Cardiac muscle cell (in vitro differentiated cells and primary cell): ENCODE measurements around the gene DDA1. TPM values are rescaled to one million over a fixed set of nuclear protein-coding genes. Genes with fewer than 3 reads are reported as not detected.
A peak's percentile ranks its signal among the peaks of the same experiment; 100 is the strongest.
"Not testable (repeated sequence)": the region's sequence is repeated elsewhere in the genome, so short reads cannot be mapped to it uniquely, and the experiment has no call there.

Source experiments
- DNase-seq, 2 donors: peaks; one replicate each; pipeline versions ENCODE4 v3.0.0 to v3.0.0-alpha.2; 2010 to 2017; ENCODE audit warnings: low read depth in 1 of 2, low spot score in 1 of 2
- H3K27ac ChIP-seq: fragments of 200-600 bp; sonication (generic); 2 replicates; pipeline ENCODE4 v1.5.1; 2016
- H3K27me3 ChIP-seq: fragments of 200-600 bp; sonication (generic); 2 replicates; pipeline ENCODE4 v1.6.0; 2016; ENCODE audit warnings: control low read depth
- H3K36me3 ChIP-seq: fragments of 200-600 bp; sonication (generic); 2 replicates; pipeline ENCODE4 v1.5.1; 2016; ENCODE audit warnings: control low read depth
- H3K4me1 ChIP-seq: fragments of 200-600 bp; sonication (generic); 2 replicates; pipeline ENCODE4 v1.8.1; 2017; ENCODE audit warnings: low read depth, mild to moderate bottlenecking, mixed run types
- H3K4me3 ChIP-seq: fragments of 200-600 bp; sonication (generic); 2 replicates; pipeline ENCODE4 v1.5.1; 2016; ENCODE audit warnings: mild to moderate bottlenecking
- H3K9me3 ChIP-seq: fragments of 200-600 bp; sonication (generic); 2 replicates; pipeline ENCODE4 v1.5.1; 2017; ENCODE audit warnings: low read depth, mild to moderate bottlenecking, control low read depth
- polyA plus RNA-seq: library from polyadenylated mRNA; unstranded; fragments of >200 nt; fragmentation: Nextera tagmentation; extraction: Ambion mirVana; gene quantifications from 2 replicates; pipeline ENCODE4 v1.2.1, GENCODE V29; 2016
- total RNA-seq: library from RNA; depleted of rRNA; stranded (reverse); fragments of >200 nt; gene quantifications from 2 replicates; pipeline ENCODE4 v1.2.3, GENCODE V29; 2016
- TF ChIP-seq, protein P1 (sequence below): IDR thresholded peaks from 2 replicates; pipeline ENCODE4 v1.5.1; 2012; ENCODE audit warnings: low read depth, mild to moderate bottlenecking, low read length

DDA1 gene
- total and polyA plus RNA-seq, 2 experiments from 2014 or later = 45.4 to 53.3 TPM

GRCh38 chr19:17293605-17294004 lies 15.8 kb upstream of the DDA1 start:
- H3K4me3 ChIP-seq = no peak overlapping the region
- no peaks in the 10 kb centered on the region for H3K36me3 ChIP-seq
- no peak for DNase-seq
- H3K27me3 ChIP-seq = no peaks in the 10 kb centered on the region
- H3K4me1 ChIP-seq = no peaks in the 10 kb centered on the region
- TF ChIP-seq, protein P1, sequence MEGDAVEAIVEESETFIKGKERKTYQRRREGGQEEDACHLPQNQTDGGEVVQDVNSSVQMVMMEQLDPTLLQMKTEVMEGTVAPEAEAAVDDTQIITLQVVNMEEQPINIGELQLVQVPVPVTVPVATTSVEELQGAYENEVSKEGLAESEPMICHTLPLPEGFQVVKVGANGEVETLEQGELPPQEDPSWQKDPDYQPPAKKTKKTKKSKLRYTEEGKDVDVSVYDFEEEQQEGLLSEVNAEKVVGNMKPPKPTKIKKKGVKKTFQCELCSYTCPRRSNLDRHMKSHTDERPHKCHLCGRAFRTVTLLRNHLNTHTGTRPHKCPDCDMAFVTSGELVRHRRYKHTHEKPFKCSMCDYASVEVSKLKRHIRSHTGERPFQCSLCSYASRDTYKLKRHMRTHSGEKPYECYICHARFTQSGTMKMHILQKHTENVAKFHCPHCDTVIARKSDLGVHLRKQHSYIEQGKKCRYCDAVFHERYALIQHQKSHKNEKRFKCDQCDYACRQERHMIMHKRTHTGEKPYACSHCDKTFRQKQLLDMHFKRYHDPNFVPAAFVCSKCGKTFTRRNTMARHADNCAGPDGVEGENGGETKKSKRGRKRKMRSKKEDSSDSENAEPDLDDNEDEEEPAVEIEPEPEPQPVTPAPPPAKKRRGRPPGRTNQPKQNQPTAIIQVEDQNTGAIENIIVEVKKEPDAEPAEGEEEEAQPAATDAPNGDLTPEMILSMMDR = no peak
- no peaks in the 10 kb centered on the region for H3K9me3 ChIP-seq
- no peak overlapping the region for H3K27ac ChIP-seq

- no peaks in the 10 kb centered on the region for H3K9me3 ChIP-seq
- no peak overlapping the region for H3K27ac ChIP-seq
- no peak overlapping the region for H3K4me3 ChIP-seq
- H3K4me1 ChIP-seq = no peaks in the 10 kb centered on the region
- H3K36me3 ChIP-seq = no peaks in the 10 kb centered on the region
- no peaks in the 10 kb centered on the region for H3K27me3 ChIP-seq
- TF ChIP-seq, protein P1 = no peak
- DNase-seq = peak in 1 of 2 donors; percentile 22
Observed at GRCh38 chr19:17294051-17294891, 15.1 kb upstream of the DDA1 start.

DNA sequence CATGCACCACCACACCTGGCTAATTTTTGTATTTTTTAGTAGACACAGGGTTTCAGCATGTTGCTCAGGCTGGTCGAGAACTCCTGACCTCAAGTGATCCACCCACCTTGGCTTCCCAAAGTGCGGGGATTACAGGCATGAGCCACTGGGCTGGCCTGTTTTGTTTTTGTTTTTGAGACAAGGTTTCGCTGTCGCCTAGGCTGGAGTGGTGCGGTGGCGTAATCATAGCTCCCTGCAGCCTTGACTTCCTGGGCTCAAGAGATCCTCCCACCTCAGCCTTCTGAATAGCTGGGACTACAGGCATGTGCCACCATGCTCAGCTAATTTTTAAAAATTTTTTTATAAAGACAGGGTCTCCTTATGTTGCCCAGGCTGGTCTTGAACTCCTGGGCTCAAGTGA lies 13.8 kb upstream of the DDA1 start:
- not testable (repeated sequence) for H3K36me3 ChIP-seq, H3K9me3 ChIP-seq, H3K27ac ChIP-seq, H3K4me3 ChIP-seq, DNase-seq, H3K27me3 ChIP-seq, H3K4me1 ChIP-seq

GRCh38 chr19:17296273-17296672 lies 13.1 kb upstream of the DDA1 start:
- H3K27me3 ChIP-seq = no peaks in the 10 kb centered on the region
- TF ChIP-seq, protein P1 = no peak
- no peak overlapping the region for H3K4me3 ChIP-seq
- H3K9me3 ChIP-seq = no peaks in the 10 kb centered on the region
- H3K36me3 ChIP-seq = no peaks in the 10 kb centered on the region
- no peaks in the 10 kb centered on the region for H3K4me1 ChIP-seq
- DNase-seq = no peak
- no peak overlapping the region for H3K27ac ChIP-seq

GRCh38 chr19:17296976-17297375 lies 12.4 kb upstream of the DDA1 start:
- H3K27ac ChIP-seq = no peak overlapping the region
- H3K36me3 ChIP-seq = no peaks in the 10 kb centered on the region
- no peaks in the 10 kb centered on the region for H3K4me1 ChIP-seq
- H3K4me3 ChIP-seq = no peak overlapping the region
- no peak for DNase-seq
- TF ChIP-seq, protein P1 = no peak
- no peaks in the 10 kb centered on the region for H3K27me3 ChIP-seq
- H3K9me3 ChIP-seq = no peaks in the 10 kb centered on the region

- H3K27ac ChIP-seq = no peak overlapping the region
- H3K4me1 ChIP-seq = peaks cover 6% of the 10 kb centered on the region
- H3K9me3 ChIP-seq = no peaks in the 10 kb centered on the region
- DNase-seq = no peak
- H3K4me3 ChIP-seq = no peak overlapping the region
- no peaks in the 10 kb centered on the region for H3K27me3 ChIP-seq
- no peaks in the 10 kb centered on the region for H3K36me3 ChIP-seq
- TF ChIP-seq, protein P1 = no peak
Observed at GRCh38 chr19:17300992-17301619, 8.3 kb upstream of the DDA1 start.
